ENCODE results near the gene PAK1.
A peak's percentile ranks its signal among the peaks of the same experiment; 100 is the strongest.
"Not testable (repeated sequence)": the region's sequence is repeated elsewhere in the genome, so short reads cannot be mapped to it uniquely, and the experiment has no call there.

The PAK1 gene

DNA sequence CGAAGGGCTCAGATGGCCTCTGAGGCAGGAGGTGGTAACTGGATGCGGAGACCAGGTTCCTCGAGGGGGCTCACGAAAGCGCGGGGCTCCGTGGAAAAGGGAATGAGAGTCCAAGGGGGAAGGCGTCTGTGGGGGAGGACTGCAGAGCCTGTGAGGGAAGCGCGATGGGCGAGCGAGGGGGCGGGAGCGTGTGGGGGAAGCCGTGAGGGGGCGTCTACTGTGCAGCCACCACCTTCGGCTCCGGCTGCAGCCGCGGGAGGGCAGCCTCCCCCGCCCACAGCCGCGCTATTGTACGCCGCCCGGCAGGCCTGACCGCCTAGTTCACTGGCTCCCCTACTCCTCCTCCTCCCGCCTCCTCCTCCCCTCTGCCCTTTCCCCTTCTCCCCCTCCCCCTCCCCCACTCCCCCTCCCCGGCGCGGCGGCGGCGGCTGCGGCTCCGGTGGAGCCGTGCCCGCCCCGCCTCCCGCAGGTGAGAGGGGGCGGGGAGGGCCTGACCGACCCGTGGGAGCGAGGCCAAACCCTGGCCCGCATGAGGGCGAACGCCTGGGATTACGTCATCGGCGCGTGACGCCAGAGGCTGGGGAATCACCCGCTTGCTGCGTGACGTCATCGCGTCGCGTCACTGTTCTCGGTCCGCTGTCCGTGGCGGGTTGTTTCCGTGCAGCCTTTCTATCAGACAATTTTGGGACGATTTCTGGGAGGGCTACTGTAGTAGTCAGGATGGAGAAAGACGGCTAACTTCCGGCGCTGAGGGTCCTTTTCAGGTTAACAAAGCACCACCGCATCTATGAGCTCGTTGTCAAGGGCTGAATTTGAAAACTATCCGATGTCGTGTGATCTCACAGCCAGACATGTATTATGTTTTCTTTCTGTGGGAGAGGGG is at the start of gene PAK1:
PAK1 (minus strand) TSS at position 294 of the 883 bp plus-strand sequence. CDS start 81,574 bp downstream, outside the sequence.
- peak; percentile 83 for DNase-seq

DNA sequence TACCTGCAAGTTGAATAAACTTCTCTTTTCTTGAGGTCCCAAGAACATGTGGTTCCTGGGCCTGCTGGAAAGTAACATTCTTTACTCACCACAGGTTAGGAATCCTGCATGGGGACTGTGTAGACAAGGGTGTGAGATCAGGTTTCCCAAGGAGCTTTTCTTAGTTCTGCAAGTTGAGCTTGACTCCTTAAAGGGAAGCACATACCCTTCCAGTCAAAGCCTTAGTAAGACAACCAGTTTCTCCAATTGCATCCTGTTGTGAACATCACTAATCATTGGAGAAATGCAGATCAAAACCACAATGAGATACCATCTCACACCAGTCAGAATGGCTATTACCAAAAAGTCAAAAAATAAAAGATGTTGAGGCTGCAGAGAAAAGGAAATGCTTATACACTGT is 48.3 kb upstream of the PAK1 start:
- DNase-seq: no peak

DNA sequence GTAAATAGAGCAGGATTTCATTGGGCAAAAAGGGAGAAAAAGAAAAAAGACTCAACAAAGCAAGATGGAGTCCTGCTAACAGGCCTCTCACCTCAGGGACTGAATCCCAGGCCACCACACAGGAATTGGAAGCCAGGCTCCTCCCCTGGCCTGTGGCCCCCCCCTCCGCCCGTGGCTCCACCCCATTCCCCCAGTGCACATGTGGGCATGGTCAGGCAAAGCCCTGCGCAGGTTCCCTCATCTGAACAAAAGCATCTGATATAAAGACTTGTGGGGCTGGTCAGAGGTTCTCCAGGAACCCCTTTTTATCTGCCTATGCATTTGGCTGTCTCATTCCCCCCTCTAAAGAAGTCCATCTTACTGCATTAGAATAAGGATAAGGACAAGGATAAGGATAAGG is 46.0 kb upstream of the PAK1 start:
- DNase-seq: no peak

DNA sequence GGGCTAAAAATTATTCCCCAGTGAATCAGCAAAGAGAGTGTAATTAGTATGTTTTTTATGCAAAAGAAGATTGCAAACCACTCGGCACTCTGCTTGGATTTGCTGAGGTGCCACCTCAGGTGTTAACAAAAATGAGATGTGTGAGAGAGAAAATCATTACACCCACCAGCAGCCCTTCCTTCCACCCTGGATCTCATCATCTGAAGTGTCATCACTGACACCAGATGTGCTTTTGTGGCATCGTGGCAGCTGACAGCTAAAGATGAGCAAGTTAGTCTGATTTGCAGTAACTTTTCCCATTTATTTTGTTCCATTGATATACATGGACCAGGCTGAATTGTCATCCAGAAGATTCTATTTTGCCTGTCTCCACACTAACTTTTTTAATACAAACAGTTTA is 44.6 kb upstream of the PAK1 start:
- no peak for DNase-seq

DNA sequence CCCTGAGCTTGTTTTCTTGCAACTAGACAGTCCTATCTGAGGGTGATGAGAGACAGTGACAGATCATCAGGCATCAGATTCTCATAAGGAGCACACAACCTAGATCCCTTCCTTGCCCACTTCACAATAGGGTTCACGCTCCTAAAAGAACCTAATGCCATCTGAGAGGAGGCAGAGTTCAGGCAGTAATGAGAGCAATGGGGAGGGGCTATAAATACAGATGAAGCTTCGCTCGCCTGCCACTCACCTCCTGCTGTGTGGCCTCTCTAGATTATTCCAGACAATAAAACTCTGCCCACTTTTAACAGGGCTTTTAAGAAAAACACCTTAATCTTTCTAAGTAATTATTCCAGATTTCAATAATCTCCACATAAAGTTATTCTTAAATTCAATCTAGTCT is 43.9 kb upstream of the PAK1 start:
- no peak for DNase-seq

DNA sequence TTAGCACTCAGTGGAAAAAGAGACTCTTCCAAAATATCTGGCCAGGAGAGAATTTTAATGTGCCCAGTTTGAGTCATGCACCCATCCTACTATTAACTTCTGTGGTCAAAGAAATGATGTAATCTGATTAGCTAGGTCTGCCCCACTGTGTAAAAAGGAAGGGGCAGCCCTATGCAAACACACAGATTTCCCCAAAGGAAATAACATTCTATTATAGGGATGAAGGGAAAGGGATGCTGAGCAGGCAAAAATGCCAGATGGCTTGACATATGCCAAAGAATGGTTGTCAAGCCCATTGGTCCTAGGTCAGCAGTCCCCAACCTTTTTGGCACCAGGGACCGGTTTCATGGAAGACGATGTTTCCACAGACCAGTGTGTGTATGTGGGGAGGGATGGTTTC is 43.3 kb upstream of the PAK1 start:
- DNase-seq: no peak

DNA sequence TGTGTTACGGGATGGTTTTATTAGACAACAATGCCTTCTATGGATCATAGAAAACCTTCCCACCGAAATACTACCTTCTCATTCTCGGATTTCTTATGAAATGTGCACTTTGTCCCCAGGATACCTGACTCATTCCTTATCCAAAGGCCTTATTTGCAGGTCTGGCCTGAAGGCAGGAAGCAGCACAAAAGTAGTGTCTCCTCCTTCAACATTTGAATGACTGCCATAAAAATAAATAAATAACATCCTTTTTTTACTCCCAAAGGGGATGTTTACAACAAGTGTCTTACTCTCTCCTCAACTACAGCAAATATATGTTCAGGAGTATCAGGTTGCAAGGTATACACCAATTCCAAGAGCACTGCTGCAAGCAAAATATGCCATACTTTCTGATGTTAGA is 41.6 kb upstream of the PAK1 start:
- no peak for DNase-seq

DNA sequence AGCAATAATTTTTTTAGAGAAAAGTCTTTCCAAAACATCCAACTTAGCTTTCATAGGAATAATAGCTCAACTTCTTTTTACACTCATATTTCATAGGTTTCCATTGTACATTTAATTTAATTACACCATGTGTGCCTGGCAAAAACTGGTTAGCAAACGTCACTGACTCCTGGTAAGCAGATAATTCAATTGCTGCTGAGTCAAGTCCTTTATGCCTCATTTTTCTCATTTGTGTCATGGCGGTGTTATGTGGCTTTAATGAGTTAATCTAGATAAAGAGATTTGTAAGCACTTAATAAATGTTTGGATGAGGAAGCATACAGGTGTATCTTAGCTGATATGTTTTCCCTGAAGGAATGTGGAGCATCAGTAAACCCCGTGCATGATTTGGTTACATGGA is 41.2 kb upstream of the PAK1 start:
- no peak for DNase-seq

DNA sequence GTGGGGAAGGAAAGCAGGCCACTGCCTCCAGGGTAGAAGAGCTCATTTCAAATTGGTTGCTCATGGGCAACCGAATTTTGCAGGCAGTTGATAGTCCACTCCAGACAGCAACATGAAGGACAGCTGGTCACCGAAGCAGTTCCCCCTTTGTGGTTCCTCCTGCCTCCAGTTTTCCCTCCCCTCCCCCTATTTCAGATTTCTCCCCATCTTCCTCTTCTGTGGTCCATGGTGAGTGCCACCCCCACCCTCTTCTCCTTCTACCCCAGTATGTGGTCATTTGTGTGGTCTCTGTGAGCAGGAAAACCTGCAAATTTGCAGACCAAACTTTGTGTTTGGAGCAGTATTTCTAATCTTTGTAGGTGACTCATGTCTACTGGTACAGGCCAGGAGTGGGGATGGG is 38.2 kb upstream of the PAK1 start:
- DNase-seq: no peak

DNA sequence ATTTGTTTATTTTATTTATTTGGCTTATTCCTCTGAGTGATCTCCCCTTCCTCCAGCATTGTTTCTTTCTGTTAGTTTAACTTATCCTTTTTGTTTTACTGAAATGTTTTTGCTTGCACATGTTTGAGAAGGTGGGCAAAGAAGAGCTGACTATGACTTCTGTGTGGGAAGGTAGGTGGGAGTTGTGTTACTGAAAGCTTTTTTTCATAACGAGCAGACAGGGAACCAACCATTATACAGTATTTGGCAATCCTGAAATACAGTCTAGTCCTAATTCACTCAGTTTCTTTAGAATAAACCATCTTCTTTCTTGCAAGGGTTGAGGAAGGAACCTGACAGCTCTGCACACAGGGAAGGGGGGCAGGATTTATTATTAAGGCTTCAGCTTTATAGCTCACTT is 37.0 kb upstream of the PAK1 start:
- no peak for DNase-seq

DNA sequence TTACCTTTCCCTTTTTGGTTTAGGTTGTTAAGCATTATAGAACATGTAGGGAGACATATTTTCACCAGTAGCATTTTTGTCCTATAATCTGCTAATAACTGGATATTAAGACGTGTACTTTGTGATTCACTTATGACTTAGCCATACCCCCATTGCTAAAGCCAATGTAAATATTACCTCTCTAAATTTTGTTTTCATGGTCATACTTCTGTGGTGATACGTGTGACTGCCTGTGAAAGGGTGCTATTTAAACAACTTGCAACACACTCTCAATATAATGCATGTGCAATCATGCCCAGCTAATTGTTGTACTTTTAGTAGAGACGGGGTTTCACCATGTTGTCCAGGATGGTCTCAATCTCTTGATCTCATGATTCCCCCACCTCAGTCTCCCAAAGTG is 36.2 kb upstream of the PAK1 start:
- no peak for DNase-seq

DNA sequence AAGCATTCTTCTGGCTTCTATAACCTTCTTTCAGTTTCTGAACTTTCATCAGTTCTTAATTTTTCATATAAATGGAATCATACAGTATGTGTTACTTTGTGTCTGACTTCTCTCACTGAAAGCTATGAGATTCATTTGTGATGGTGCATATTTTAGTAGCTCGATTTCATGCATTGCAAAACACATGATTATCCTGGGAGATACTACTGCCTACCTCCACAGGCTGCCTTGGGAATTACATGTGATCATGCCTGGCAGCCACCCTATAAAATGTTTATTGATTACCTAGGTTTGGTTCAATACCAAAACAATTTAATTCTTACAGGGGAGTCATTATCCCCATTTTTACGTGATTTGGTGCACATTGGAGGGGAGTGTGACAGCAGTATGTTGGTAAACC is 34.1 kb upstream of the PAK1 start:
- no peak for DNase-seq

DNA sequence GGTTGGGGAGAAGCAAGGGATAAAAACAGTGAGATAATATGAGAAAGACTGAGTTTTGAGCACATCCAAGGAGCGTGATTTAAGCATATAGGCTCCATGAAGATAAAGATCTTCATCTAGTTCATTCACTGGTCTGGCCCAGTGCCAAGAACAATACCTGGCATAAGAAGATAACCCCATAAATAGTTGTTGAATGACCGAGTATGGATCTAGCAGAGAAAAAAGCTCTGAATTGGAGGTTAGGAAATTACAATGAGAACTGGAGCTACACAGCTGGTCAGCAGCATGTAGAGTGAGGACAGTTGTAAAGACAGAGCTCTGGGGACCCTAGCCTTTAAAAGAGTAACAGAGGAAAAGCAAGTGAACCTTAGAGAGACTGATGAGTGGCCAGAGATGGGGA is 33.0 kb upstream of the PAK1 start:
- no peak for DNase-seq

DNA sequence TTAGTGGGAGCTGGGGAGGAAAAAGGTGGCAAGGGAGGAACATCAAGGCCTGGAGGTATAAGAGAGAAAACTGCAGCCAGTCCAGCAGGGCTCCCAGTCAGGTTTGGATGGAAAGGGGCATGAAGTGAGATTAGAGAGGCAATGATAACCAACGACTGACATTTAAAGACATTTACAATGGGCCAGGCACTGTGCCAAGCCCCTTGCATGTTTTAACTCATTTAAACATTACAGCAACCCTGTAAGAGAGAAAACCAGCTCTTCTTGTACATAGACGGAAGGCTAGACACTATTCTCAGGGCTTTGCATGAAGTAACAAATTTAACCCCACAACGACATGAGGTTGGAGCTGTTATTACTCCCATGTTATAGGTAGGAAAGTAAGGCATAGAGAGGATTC is 32.1 kb upstream of the PAK1 start:
- DNase-seq: no peak

DNA sequence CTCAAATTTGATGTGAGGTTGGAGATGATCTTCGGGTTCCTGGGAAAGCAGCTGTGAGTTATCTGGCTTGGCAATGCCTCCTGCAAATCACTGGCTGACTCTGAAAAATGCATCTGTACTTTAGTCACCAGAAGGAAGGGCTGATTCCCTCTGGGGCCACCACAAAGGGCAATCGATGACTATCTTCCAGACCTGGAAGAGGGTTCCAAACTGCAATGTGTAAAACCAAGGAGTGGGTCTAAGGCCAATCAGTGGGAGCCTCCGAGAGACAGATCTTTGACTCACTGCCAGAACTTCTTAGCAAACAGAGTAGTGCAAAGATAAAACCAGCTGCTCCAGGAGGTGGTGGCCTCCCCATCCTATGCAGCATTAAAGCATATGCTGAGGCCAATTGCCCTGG is 29.1 kb upstream of the PAK1 start:
- DNase-seq: no peak

DNA sequence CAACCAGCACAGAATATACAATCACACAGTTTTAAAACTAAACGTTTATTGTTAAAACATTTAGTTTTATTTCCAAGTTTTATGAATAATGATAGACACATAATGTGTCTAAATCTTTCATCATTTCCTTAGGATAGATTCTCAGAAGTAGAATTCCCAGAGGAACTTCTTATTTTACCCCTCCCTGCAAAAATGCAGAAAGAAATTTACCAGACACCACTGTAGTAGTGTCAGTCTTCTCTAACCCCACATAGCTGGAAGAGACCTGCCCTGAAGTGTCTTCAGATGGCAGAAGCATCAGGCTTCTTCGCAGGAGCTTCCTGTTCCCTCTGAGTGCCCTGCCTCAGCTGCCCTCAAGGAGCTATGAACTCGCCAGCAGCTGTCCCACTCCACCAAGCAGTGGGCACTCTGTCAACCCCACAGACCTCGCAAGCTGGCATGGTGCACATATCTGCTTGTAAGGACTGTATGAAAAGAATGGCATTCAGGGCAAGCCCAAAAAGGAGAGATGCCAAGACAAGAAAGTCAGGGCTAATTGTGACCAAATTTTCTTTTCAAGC is 28.5 kb upstream of the PAK1 start:
- no peak for DNase-seq

DNA sequence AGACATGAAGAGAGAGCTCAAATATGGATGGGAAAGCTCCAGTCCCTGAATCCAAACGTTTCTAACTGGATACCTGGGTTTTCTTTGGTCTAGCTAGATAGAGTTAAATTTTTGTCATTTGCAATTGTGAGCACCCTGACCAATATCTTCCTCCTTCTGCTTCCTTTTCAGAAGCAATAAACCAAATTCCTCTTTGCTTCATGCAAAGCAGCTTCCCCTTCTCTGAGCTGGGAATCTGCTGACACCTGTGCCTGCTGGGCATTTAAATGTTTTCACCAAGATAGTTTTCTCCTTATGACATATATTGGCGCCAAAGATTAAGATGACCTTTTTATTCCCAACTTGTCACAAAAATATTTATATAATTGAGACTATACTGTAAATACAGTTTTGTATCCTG is 27.9 kb upstream of the PAK1 start:
- DNase-seq: no peak

DNA sequence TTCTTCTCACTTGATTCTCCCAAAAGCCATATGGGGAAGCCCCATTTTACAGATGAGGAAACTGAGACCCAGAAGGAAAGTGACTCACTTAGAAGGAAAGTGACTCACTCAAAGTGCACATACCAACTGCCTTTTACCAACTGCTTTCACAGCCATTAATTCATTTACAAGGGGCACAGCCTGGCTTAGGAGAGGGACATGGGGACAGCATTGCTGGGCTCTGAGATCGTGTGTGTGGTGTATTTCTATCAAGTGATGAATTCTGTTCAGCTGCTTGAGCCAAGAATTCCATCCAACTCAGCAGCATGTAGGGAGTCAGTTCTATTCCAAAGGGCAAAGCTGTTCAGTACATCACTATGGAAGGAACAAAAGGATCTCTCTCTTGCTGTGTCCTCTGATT is 23.5 kb upstream of the PAK1 start:
- DNase-seq: no peak

DNA sequence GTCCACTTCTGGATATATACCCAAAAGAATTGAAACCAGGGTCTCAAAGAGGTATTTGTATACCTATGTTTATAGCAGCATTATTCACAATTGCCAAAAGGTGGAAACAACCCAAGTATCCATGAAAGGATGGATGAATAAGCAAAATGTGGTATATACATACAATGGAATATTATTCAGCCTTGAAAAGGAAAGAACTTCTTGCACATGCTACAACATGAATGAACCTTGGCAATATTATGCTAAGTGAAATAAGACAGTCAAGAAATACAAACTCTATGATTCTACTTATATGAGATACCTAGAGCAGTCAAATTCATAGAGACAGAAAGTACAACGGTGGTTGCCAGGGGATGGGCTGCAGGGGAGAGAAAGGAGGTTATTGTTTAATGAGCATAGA is 21.6 kb upstream of the PAK1 start:
- no peak for DNase-seq

DNA sequence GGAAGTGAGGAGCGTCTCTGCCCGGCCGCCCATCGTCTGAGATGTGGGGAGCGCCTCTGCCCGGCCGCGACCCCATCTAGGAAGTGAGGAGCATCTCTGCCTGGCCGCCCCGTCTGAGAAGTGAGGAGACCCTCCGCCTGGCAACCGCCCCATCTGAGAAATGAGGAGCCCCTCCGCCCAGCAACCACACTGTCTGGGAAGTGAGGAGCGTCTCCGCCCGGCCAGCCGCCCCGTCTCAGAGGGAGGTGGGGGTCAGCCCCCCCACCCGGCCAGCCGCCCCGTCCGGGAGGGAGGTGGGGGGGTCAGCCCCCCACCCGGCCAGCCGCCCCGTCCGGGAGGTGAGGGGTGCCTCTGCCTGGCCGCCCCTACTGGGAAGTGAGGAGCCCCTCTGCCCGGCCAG is 16.1 kb upstream of the PAK1 start:
- not testable (repeated sequence) for DNase-seq

DNA sequence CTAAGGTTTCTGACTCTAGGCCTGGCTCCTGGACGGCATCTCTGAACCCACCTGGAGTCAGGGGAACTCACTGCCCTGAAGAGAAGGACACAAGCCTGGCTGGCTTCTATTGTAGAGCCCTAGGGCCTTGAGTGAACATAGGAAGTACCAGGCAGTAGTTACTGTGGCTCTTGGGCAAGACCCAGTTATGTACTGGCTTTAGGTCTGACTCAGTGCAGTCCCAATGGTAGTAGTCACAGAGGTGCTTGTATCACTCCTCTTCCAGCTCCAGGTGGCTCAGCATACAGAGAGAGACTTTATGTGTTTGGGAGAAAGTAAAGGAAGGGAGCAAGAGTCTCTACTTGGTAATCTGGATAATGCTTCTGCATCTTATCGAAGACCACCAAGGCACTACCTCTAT is 13.9 kb upstream of the PAK1 start:
- DNase-seq: no peak

DNA sequence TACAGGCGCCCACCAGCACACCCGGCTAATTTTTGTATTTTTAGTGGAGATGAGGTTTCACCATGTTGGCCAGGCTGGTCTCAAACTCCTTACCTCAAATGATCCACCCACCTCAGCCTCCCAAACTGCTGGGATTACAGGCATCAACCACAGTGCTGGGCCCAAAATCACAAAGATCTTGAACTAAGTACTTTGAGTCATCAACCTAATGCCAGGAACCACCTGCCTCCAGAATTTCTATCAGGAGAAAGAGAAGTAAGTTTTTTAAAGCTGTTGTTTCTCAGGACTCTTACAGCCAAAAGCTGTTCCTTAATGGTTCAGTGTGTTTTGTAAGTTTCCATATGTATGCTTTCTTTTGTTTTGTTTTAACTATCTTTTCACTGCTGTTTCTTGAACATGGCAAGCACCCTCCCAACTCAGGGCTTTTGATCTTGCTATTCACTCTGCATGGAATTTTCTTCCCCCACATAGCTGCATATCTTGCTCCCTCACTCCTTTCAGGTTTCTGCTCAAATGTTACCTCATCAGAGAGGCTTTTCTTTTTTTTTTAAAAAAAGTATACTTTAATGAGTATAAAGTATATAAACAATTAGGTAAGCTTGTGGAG is 6.0 kb upstream of the PAK1 start:
- no peak for DNase-seq

DNA sequence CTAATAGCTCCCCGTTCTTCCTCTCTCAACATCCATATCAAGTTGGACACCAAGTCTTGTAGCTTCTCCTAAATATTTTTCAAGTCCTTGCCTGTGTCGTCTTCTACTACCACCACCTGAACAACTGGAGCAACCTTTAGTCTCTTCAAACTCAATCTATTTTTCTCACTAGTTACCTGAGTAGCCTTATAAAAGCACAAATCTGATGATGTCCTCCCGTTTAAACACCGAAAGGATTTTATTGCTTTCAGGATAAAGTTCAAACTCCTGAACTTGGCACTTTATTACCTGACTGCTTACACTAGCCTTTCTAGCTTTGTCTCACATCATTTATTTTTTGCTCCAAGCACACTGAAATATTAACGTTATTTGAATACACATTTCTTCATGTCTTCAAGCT is 1.3 kb upstream of the PAK1 start:
- no peak for DNase-seq

DNA sequence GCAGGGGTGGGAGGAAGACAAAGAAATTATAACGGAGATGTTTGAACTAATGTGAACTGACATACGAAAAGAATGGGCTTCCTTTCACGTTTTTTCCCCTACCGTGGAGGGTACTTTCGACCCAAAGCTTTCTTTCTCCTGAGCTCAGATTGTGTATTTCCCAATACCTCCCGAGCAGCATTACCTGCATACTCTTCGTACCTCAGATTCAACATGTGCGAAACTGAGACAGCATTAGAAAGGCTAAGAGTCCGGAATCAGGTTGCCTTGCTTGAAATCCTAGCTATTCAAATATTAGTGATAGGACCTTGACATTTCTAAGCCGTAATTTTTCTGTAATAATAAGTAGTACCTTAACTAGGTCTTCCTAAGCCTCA is 778 bp upstream of the PAK1 start:
- DNase-seq: no peak
